ENCODE results near the gene SLC24A1.

The SLC24A1 gene

GRCh38 chr15:65621638-65622037 is at the start of gene SLC24A1:
Gene SLC24A1, plus strand, starts transcription at chr15:65621938. Its CDS starts 2,143 bp downstream, at chr15:65624081.
- no peak within 1 kb of the TSS for H3K4me3 ChIP-seq (replicated peaks; ENCODE audit: low read depth, low read length)
- no peak for DNase-seq (ENCODE audit: low read depth)
- no peak for TF ChIP-seq CTCF (IDR thresholded peaks at IDR 0.05; ENCODE audit: low read length, missing control alignments)

- no peak for DNase-seq (ENCODE audit: low read depth)
- no peak overlapping the region for H3K4me3 ChIP-seq (replicated peaks; ENCODE audit: low read depth, low read length)
- TF ChIP-seq CTCF (IDR thresholded peaks at IDR 0.05; ENCODE audit: low read length, missing control alignments), result no peak
Observed at GRCh38 chr15:65571971-65572370, 49.8 kb upstream of the SLC24A1 start.

- no peak overlapping the region for H3K4me3 ChIP-seq (replicated peaks; ENCODE audit: low read depth, low read length)
- TF ChIP-seq CTCF (IDR thresholded peaks at IDR 0.05; ENCODE audit: low read length, missing control alignments), result no peak
- peak; percentile 40 for DNase-seq (ENCODE audit: low read depth)
Observed at GRCh38 chr15:65576664-65577063, 45.1 kb upstream of the SLC24A1 start.

GRCh38 chr15:65577129-65577996 is 44.4 kb upstream of the SLC24A1 start:
- no peak for TF ChIP-seq CTCF (IDR thresholded peaks at IDR 0.05; ENCODE audit: low read length, missing control alignments)
- no peak for DNase-seq (ENCODE audit: low read depth)

GRCh38 chr15:65578904-65579728 is 42.6 kb upstream of the SLC24A1 start:
- no peak for DNase-seq (ENCODE audit: low read depth)
- TF ChIP-seq CTCF (IDR thresholded peaks at IDR 0.05; ENCODE audit: low read length, missing control alignments), result no peak
- no peak overlapping the region for H3K4me3 ChIP-seq (replicated peaks; ENCODE audit: low read depth, low read length)

More at GRCh38 chr15:65577129-65577996, 44.4 kb upstream of the SLC24A1 start:
- H3K4me3 ChIP-seq (replicated peaks; ENCODE audit: low read depth, low read length), result no peak overlapping the region

GRCh38 chr15:65579762-65580161 is 42.0 kb upstream of the SLC24A1 start:
- no peak overlapping the region for H3K4me3 ChIP-seq (replicated peaks; ENCODE audit: low read depth, low read length)
- no peak for DNase-seq (ENCODE audit: low read depth)
- no peak for TF ChIP-seq CTCF (IDR thresholded peaks at IDR 0.05; ENCODE audit: low read length, missing control alignments)

All from fibroblast of pulmonary artery (primary cell).